HG02588 (cell line): ENCODE data around the gene CSMD2.
A peak's percentile ranks its signal among the peaks of the same experiment; 100 is the strongest.

Experiments used
- ATAC-seq: cut with Tn5 transposase; IDR thresholded peaks from one replicate; pipeline ENCODE4 v1.9.1; 2021; ENCODE audit warnings: mild to moderate bottlenecking, moderate library complexity; ENCODE audit not compliant: unreplicated experiment

CSMD2 gene

DNA sequence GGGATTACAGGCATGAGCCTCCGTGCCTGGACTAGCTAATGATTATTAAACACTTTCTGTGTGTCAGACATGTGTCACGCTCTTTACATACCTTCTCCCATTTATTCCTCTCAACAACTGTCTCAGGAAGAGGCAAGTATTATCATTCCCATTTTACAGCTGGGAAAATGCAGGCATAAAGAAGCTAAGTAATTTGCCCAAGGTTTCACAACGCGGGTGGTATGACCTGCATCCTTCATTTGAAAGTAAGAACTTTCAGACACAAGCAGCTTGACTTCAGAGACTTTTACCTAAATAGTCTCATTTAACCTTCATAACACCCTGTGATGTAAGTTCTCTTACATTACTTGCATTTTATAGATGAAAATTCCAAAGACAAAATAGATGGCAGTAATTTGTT lies 693.6 kb downstream of the CSMD2 start:
- no peak for ATAC-seq

DNA sequence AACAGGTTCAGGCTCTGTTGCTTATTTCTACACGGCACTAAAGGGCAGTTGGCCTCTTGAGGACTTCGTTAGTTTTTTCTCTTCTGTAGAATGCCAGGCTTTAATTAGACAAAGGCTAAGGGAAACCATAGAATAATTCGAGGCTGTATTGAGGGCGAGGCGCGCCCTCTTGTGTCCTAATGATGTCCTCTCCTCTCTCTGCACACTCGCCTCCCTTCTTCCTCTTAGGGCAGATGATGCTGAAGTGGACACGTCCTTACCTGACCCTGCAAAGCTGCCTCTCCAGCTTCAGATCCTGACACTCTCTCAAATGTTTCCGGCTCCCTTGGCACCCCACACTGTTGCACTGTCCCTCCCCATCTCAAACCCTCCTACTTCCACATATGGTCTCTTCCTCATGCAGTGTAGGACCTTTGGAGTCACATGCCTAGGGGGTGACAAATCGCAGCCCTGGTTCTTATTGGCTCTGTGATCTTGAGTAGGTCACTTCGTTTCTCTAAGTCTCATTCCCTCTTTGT lies 694.5 kb downstream of the CSMD2 start:
- ATAC-seq: peak; percentile 38

DNA sequence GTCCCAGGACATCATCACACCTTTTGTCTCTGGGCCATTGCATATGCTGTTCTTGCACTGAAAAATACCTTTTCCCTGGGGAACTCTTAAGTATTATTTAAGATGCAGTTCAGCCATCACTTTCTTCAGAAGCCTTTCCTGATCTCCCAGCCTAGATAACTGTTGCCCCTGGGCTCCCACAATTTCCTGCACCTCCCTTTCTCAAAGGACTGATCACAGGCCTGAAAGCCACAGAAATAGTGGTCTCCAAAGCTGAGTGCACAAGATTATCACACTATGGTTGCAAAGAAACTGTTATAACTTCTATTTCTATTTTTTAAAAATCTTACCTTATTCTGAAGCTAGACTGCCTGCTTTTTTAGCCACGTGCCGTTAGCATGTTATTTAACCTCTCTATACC lies 695.3 kb downstream of the CSMD2 start:
- ATAC-seq: no peak

DNA sequence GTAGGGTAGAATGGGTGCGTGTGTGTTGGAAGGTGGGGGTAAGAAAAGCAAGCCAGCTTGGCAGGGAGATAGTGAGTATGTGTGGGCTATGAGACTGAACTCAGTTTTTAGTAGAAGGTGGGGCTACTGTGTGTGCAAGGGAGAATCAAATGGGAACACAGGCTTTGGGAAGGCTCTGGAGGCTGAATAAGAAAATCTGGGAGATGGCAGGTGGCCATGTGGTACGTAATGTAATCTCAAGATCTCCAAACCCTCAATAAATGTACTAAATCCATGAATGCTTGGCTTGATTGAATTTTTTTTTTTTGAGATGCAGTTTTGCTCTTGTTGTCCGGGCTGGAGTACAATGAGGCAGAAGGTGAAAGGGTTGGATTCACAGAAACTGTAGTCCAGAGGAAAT lies 696.1 kb downstream of the CSMD2 start:
- ATAC-seq: no peak

- no peak for ATAC-seq
Observed at GRCh38 chr1:33468531-33468930, 696.5 kb downstream of the CSMD2 start.

DNA sequence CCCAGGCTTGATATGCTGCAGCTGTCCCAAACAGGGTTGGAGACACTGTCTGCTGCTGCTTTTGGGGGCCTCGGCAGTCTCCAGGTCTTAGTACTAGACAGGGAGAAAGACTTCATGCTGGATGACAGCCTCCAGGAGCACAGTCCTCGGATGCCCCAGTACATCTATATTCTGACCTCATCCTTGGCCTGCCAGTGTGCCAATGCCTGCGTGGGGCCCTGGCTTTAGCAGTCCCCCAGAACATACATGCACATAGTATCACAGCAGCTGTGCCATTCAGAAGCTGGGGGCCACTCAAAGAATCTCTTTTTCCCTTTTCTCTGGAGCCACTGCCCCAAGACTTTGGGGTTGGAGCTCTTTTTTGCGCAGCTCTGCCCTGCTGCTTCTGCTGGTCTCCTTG lies 697.0 kb downstream of the CSMD2 start:
- ATAC-seq: no peak

DNA sequence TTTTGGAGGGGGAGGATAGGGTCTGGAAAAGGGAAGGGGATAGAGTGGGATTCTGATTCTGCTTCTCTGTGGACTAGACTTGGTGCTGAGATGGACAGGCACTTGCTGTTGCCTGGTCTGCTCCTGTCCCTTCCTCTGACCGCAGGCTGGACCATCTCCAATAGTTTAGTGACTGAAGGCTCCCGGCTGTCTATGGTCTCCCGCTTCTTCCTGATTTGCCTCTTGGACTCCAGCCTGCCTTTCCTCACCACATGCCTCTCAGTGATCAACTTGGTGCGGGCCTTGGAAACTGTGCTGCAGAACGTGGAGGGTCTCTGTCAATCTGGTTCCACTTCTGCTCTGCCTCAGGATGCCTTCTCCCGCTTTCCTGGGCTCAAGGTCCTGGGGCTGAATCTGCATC lies 698.9 kb downstream of the CSMD2 start:
- ATAC-seq: no peak

DNA sequence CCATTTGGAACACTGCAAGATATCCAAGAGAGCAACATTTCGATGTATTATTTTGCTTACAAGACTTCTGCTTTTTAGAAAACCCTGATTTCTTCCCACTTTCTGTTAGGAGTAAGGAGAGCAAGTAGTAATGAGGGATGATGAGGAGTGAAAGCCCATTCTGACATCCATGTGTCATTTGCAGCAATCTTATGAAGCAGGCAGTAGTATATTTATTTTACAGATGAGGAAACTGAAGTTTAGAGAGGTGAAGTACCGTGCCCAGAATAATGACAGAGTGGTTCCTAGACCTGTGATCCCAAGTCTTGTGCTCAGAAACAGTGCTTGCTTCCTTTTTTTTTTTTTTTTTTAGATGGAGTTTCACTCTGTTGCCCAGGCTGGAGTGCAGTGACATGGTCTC lies 699.7 kb downstream of the CSMD2 start:
- no peak for ATAC-seq

DNA sequence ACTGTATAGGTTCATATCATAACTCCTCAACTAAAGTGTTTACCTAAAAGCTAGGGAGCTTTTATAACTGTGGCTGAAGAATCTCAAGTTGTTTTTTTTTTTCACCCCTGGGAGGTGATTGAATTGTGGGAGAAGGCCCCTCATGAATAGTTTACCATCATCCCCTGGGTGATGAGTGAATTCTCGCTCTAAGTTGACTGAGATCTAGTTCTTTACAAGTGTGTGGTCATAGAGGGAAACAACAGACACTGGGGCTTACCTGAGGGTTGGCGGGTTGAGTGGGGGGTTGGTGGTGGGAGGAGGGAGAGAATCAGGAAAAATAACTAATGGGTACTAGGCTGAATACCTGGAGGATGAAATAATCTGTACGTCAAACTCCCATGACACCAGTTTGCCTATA lies 700.5 kb downstream of the CSMD2 start:
- ATAC-seq: no peak
